22Rv1 (cell line): ENCODE data around the gene FAM83F.

Experiments
- ZFX ChIP-seq: fragments of 450-650 bp; IDR thresholded peaks from 2 replicates; pipeline ENCODE4 v1.6.1; 2017; ENCODE audit warnings: antibody characterized with exemption, borderline replicate concordance
- TF ChIP-seq, protein P1 (sequence below): fragments of 450-650 bp; IDR thresholded peaks from 2 replicates; pipeline ENCODE4 v1.5.1; 2017; ENCODE audit warnings: mild to moderate bottlenecking

DNA sequence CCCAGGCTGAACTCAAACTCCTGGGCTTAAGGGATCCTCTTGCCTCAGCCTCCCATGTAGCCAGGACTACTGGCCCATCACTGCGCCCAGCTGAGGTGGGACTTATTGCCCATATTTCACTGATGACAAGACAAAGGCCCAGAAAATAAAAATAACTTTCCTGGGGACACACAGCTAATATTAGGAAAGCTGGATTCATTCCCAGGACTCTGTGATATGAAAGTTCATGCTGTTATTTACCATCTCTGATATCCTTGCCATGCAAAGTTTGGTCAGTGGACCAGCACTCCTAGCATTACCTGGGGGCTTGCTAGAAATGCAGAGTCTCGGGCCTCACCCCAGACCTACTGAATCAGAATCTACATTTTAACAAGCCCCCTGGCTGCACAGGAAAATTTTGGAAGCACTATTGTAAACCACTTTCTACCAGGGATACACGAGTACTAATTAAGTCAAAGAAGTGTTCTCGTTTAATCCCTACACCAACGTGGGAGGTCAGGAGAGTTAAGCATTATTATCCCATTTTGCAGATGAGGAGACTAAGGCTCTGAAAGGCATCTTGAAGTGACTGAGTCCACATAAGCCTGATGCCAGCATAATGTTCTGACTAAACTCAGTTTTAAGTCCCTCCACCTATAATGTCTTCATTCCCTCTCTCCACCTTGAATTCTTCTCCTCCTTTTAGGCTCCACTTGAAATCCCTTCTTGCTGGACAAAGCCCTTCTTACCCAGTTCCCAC is 2.5 kb upstream of the FAM83F start:
- TF ChIP-seq, protein P1, sequence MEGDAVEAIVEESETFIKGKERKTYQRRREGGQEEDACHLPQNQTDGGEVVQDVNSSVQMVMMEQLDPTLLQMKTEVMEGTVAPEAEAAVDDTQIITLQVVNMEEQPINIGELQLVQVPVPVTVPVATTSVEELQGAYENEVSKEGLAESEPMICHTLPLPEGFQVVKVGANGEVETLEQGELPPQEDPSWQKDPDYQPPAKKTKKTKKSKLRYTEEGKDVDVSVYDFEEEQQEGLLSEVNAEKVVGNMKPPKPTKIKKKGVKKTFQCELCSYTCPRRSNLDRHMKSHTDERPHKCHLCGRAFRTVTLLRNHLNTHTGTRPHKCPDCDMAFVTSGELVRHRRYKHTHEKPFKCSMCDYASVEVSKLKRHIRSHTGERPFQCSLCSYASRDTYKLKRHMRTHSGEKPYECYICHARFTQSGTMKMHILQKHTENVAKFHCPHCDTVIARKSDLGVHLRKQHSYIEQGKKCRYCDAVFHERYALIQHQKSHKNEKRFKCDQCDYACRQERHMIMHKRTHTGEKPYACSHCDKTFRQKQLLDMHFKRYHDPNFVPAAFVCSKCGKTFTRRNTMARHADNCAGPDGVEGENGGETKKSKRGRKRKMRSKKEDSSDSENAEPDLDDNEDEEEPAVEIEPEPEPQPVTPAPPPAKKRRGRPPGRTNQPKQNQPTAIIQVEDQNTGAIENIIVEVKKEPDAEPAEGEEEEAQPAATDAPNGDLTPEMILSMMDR, result no peak
- TF ChIP-seq ZFX, result no peak
